T-helper 22 cell (primary cell): ENCODE measurements around the gene CTPS2.

Experiments used
- DNase-seq: peaks from one replicate; pipeline ENCODE4 v3.0.0-alpha.2; 2020; ENCODE audit warnings: low read depth

Gene CTPS2

DNA sequence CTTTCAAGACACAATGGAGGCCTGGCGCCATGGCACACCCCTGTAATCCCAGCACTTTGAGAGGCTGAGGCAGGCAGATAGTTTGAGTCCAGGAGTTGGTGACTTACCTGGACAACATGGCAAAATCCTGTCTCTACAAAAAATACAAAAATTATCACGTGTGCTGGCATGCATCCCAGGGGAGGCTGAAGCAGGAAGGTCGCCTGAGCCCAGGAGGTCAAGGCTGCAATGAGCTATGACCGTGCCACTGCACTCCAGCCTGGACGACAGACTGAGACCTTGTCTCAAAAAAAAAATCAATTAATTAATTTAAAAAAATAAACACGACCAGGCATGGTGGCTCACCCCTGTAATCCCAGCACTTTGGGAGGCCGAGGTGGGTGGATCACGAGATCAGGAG is 2.0 kb upstream of the CTPS2 start:
- no peak for DNase-seq

DNA sequence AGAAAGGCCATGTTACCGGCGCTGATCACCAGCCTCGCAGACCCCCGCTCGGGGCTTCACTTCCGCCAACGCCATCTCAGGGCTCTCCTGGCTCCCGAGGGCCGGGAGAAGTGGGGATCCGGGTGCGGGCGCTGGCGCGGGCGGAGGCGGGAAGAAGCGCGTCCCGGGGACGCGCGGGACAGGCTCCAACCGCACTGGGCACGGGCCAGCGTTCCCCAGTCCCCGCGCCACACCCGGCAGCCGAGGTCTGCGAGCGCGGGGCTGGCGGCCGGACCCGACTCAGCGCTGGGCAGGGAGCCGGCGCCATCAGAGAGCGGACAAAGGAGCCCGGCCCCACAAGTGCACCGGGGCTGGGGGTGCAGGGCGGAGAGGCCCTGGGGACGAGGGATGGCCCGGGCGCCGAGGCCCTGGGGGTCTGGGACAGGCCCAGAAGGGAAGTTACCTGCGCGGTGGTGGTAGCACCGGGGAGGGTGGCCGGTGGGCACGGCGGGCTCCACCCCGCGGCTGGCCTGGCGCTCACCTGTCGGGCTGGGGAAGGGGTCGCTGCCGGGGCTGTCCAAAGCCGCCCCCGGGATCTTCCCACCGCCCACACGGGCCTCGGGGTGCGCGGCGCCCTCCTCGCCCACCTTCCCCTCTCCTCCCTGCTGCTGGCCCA is 449 bp downstream of the CTPS2 start:
- DNase-seq = no peak

GRCh38 chrX:16711219-16711811 is 1.2 kb downstream of the CTPS2 start:
- DNase-seq = no peak

GRCh38 chrX:16708016-16708415 is 4.5 kb downstream of the CTPS2 start:
- DNase-seq = no peak

DNA sequence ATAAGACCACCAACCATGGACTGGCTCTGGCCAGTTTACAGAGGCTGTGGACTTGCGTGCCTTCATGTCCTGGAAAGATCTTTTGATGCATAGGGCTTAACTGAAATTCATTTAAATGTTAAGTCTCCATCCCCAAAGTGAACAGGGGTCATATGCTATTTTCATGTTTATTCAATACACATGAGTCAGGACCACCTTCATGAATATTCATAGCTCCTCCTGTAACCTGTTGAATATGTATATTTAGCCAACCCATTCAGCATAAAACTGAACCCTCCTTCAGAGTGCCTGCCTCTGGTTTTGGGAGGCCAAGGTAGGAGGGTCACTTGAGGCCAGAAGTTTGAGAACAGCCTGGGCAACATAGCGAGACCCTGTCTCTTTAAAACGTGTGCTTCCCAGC is 7.1 kb downstream of the CTPS2 start:
- DNase-seq = no peak

- no peak for DNase-seq
Measured at GRCh38 chrX:16702700-16703599, 9.5 kb downstream of the CTPS2 start.

- DNase-seq = no peak
Measured at GRCh38 chrX:16700734-16701133, 11.7 kb downstream of the CTPS2 start.

GRCh38 chrX:16699389-16699788 is 13.1 kb downstream of the CTPS2 start:
- no peak for DNase-seq

DNA sequence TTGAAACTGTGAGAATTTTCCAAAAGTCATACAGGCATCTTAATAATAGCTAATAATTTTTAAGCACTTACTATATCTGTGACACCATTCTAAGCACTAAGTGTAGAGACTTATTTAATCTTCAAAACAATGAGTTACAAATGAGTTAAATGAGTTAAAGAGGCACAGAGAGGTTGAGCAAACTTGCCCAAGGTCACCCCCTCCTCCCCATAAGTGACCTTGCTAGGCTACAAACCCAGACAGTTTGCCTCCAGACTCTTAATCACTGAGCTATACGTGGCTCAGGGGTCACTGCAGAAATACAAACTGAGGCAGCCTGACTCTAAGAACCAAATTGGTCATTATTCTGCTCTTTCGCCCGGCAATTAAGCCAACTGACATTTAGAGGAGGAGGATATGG is 15.5 kb downstream of the CTPS2 start:
- DNase-seq = no peak

DNA sequence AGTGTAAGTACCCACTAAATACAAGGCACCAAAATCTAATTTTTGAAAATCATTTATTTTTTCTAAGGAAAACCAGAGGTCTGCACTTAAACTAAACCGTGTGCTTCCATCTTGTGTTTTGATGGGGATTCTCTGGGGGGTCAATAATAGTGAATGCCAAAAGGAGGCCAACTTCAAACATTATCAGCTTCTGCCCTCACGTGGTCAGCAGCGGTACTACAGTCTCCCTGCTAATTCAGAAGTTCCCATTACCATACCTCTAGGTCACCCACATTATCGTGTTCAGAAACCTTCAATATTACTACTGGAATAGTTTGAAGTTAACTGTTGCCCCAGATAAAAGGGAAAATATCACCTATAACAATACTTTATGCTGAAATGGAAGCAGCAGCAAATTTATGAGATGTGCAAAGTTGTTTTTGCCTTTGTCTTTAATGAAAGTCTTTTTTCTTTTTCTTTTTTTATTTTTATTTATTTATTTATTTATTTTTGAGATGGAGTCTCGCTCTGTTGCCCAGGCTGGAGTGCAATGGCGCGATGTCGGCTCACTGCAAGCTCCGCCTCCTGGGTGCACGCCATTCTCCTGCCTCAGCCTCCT is 17.3 kb downstream of the CTPS2 start:
- no peak for DNase-seq

DNA sequence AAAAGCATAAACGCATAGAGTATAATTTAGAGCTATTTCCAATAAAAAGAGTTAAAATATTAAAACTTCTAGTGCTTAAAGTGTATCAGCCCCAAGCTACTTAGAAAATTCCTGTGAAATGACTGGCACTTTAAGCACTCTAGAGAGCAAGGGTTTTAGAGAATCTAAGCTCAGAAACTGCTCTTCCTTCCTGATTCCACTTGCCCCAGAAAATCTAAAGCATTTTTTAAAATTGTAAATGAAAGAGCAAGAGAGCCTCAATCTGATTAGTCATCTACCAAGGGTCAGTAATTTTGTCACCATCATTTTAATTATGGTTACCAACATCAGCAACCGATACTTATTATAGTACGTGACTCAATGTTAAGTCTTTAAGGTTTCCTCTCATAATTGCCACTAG is 25.0 kb downstream of the CTPS2 start:
- DNase-seq = no peak

DNA sequence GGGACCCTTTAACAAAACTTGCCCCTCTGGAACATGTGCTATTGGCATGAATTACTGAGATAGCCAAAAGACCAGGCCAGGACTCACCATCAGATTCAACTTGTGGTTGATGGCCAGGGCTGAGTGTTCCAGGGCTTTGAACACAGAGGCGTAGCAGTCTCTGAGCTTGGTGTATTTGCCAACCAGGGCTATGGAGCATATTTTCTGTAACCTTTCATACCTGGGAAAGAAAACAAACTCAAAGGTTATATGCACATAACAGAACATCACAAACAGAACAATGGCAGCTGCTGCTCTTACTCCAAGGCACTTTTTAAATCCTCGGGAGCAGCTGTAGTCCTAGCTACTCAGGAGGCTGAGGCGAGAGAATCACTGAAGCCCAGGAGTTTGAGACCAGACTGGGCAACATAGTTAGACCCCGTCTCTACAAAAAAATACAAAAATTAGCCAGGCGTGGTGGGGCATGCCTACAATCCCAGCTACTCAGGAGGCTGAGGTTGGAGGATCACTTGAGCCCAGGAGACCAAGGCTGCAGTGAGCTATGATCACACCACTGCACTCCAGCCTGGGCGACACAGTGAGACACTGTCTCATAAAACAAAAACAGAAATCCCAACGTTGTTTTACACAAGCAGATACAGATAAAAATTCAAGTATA is 29.3 kb downstream of the CTPS2 start:
- no peak for DNase-seq

DNA sequence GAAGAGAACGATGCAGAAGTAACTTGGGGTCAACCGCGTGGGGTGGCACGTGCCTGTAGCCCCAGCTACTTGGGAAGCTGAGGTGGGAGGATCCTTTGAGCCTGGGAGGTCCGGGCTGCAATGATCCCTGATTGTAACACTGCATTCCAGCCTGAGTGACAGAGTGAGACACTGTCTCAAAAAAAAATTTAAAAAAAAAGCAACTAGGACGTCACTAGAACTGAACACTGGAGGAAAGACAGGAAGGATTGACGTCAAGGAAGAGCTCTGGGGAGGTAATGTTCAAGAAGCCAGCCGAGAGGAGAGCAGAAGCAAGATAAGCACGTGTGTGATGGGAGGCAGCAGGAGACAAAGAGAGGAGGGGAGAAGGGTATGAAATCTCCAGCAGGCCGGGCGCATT is 33.8 kb downstream of the CTPS2 start:
- DNase-seq = no peak

DNA sequence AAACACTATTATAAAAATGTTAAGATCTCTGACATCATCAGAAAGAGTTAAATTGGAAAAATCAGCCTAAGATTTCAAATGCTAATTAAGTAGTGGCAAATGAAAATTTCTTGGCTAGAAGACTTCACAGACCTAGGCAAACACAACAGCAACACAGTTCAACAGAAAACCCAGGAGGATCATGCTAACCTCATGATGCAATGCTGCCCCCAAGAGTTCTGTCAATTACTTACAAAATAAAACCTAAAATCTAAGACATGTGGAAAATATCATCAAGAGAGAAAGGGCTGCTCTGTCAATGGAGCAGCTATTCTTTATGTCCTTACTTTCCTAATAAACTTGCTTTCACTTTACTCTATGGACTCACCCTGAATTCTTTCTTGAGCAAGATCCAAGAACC is 41.5 kb downstream of the CTPS2 start:
- no peak for DNase-seq

GRCh38 chrX:16666541-16666940 is 45.9 kb downstream of the CTPS2 start:
- DNase-seq = no peak

- DNase-seq = no peak
Measured at GRCh38 chrX:16665089-16665488, 47.4 kb downstream of the CTPS2 start.

DNA sequence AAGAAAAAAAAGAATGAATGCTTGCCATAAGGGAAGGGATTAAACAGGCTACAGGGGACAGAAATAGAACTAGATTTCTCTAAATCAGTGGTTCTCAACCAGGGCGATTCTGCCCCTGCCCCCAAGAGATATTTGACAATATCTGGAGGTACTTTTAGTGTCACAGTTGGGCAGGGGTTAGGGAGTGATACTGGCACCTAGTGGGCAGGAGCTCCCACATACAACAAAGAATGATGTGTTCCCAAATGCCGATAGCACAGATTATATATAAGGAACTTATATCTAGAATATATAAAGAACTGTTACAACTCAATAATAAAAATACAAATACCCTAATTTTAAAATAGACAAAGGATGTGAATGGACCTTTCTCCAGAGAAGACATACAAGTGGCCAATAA is 47.8 kb downstream of the CTPS2 start:
- no peak for DNase-seq

- no peak for DNase-seq
Measured at GRCh38 chrX:16664074-16664473, 48.4 kb downstream of the CTPS2 start.

DNA sequence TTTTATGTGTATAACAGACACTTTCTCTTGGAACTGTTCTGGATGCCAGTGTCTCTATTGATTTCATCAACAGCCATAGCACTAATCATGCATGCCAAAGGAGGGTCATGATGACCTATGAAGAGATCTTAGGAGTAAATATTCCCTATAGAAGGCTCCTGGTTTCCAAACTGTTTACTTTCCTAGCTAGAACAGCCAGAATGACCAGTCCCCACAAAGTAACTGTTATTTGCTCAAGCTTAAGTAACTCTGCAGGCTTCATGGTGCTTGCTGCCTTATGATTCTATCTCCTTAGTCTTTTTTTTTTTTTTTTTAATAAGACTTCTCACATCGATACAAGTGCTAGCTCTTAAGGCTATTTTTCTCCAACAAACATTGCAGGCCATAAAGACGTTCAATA is 50.1 kb downstream of the CTPS2 start:
- no peak for DNase-seq

DNA sequence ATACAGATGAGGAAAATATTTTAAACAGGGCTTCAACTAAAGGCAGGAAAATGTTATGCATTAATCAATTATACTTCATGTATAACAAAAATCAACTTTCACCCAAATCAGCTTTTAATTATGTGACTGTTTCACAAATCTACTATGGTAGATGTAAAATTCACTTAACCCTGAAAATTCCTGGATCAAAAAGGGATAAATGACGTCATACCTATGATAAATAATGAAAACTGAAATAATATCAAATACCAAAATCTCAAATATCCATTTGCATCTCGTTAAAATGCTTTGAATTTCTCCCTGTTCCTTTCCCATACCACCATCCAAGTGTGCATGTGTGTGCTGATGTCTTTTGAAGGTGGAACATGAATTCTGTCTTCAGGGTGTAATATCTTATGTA is 51.0 kb downstream of the CTPS2 start:
- no peak for DNase-seq

GRCh38 chrX:16659321-16659720 is 53.1 kb downstream of the CTPS2 start:
- DNase-seq = no peak

DNA sequence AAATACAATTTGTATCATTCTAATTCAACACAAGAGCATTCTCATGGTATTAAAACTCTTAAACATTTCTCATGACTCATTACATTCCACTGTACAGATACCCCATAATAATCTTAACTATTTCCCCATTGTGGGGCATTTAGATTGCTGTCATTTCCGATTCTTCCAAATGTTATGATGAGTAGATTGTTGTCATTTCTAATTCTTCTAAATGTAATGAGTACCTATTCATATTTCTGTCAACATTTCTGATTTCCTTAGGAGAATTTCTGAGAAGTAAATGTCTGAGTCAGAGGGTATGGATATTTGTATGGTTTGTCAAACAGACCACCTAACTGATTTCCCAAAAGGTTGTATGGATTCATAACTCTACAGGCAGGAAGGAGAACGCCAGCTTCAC is 54.2 kb downstream of the CTPS2 start:
- no peak for DNase-seq
